H1 (cell line): ENCODE data around the gene RAD51B. TPM values are rescaled to one million over a fixed set of nuclear protein-coding genes. Genes with fewer than 3 reads are reported as not detected.
"Not testable (repeated sequence)": the region's sequence is repeated elsewhere in the genome, so short reads cannot be mapped to it uniquely, and the experiment has no call there.

Experiments
- CTCF ChIA-PET: fragments of 300-600 bp; sonication (Branson Sonifier 250); formaldehyde crosslinking; loops from one replicate; lab custom pipeline; 2021; ENCODE audit not compliant: partially characterized antibody; lab: Charles Lee
- POLR2A ChIA-PET: fragments of 300-600 bp; sonication (Branson Sonifier 250); formaldehyde crosslinking; loops from one replicate; lab custom pipeline; 2021; ENCODE audit warnings: inconsistent platforms; ENCODE audit not compliant: partially characterized antibody; lab: Charles Lee
- DNase-seq, 2 experiments: peaks; one replicate each; pipeline versions ENCODE4 v3.0.0 to v3.0.0-alpha.2; 2010 to 2022; ENCODE audit warnings: low spot score in 2 of 2, low read depth in 1 of 2, mixed read lengths in 1 of 2
- FAIRE-seq: peaks from 2 replicates; lab custom pipeline; 2011; peaks lifted over from hg19 to GRCh38; lab: Jason Lieb, UNC
- H2AFZ ChIP-seq: 2 replicates; pipeline ENCODE4 v1.8.1; 2012; ENCODE audit warnings: low read length, inconsistent platforms
- H2AK5ac ChIP-seq: 2 replicates; pipeline ENCODE4 v1.6.1; 2013; ENCODE audit warnings: low read depth, low read length
- H2BK120ac ChIP-seq: replicated peaks from 2 replicates; pipeline ENCODE3; 2013; ENCODE audit warnings: low read depth, low read length, inconsistent platforms
- H2BK12ac ChIP-seq: 2 replicates; pipeline ENCODE4 v1.6.1; 2013; ENCODE audit warnings: low read depth, low read length
- H2BK15ac ChIP-seq: 2 replicates; pipeline ENCODE4 v1.6.1; 2013; ENCODE audit warnings: low read length
- H2BK20ac ChIP-seq: 2 replicates; pipeline ENCODE4 v1.6.1; 2013; ENCODE audit warnings: low read length
- H2BK5ac ChIP-seq: 2 replicates; pipeline ENCODE4 v1.6.1; 2013; ENCODE audit warnings: low read depth, low read length
- H3K14ac ChIP-seq: 2 replicates; pipeline ENCODE4 v1.6.1; 2013; ENCODE audit warnings: inconsistent platforms; ENCODE audit not compliant: insufficient read length
- H3K18ac ChIP-seq: 2 replicates; pipeline ENCODE4 v1.6.1; 2013; ENCODE audit warnings: low read length; ENCODE audit errors: extremely low read depth
- H3K23ac ChIP-seq: 2 replicates; pipeline ENCODE4 v1.6.1; 2013; ENCODE audit warnings: inconsistent platforms; ENCODE audit not compliant: insufficient read length
- H3K23me2 ChIP-seq: 2 replicates; pipeline ENCODE4 v1.6.1; 2013; ENCODE audit warnings: low read depth, low read length
- H3K27ac ChIP-seq: 2 replicates; pipeline ENCODE4 v1.6.1; 2011; ENCODE audit warnings: low read depth, low read length, inconsistent platforms
- H3K27me3 ChIP-seq, 4 experiments: replicated peaks in 1 of 4; 1 replicate in 1 of 4; 2 replicates in 3 of 4; pipeline versions ENCODE4 v1.6.1 to v1.8.1; 2011 to 2013; ENCODE audit warnings: low read length in 3 of 4, mild to moderate bottlenecking in 3 of 4, inconsistent platforms in 2 of 4, mixed read lengths in 2 of 4, moderate library complexity in 1 of 4; ENCODE audit not compliant: control insufficient read depth in 3 of 4, insufficient read depth in 3 of 4; ENCODE audit errors: extremely low read depth in 1 of 4
- H3K36me3 ChIP-seq, 4 experiments: 2 replicates each; pipeline versions ENCODE4 v1.6.1 to v1.8.1; 2011 to 2013; ENCODE audit warnings: mild to moderate bottlenecking in 4 of 4, low read length in 3 of 4, moderate library complexity in 2 of 4, control low read depth in 1 of 4, inconsistent platforms in 1 of 4; ENCODE audit not compliant: insufficient read depth in 4 of 4, control insufficient read depth in 2 of 4
- H3K4ac ChIP-seq: replicated peaks from 2 replicates; pipeline ENCODE3; 2013; ENCODE audit warnings: low read length, low read depth, mixed read lengths, inconsistent platforms; ENCODE audit not compliant: insufficient read length
- H3K4me1 ChIP-seq, 4 experiments: replicated peaks in 1 of 4; 1 replicate in 1 of 4; 2 replicates in 3 of 4; pipeline versions ENCODE4 v1.6.1 to v1.8.1; 2011 to 2013; ENCODE audit warnings: low read length in 3 of 4, inconsistent platforms in 2 of 4, mixed read lengths in 1 of 4; ENCODE audit not compliant: insufficient read depth in 4 of 4, control insufficient read depth in 3 of 4
- H3K4me2 ChIP-seq, 2 experiments: 2 replicates each; pipeline versions ENCODE4 v1.6.1 to v1.8.1; 2011 to 2013; ENCODE audit warnings: low read depth in 2 of 2, low read length in 2 of 2, control low read depth in 1 of 2, inconsistent platforms in 1 of 2, mild to moderate bottlenecking in 1 of 2; ENCODE audit not compliant: insufficient read depth in 1 of 2
- H3K4me3 ChIP-seq, 4 experiments: fragments of 200-600, 300-600 bp in 1 of 4; sonication (generic), shearing (Covaris generic), sonication (Bioruptor Twin) in 1 of 4; 2 replicates each; pipeline versions ENCODE4 v1.5.1 to v1.8.1; 2011 to 2016; ENCODE audit warnings: low read length in 4 of 4, low read depth in 3 of 4, control low read depth in 2 of 4, inconsistent platforms in 2 of 4, mild to moderate bottlenecking in 2 of 4, mixed read lengths in 1 of 4, moderate library complexity in 1 of 4; ENCODE audit not compliant: insufficient read depth in 2 of 4; ENCODE audit errors: extremely low read depth in 1 of 4
- H3K56ac ChIP-seq: replicated peaks from 2 replicates; pipeline ENCODE3; 2013; ENCODE audit warnings: low read depth, mild to moderate bottlenecking, mixed read lengths, low read length, inconsistent platforms; ENCODE audit not compliant: insufficient read length
- H3K79me1 ChIP-seq: 2 replicates; pipeline ENCODE4 v1.6.1; 2013; ENCODE audit warnings: low read depth, low read length, control low read depth
- H3K79me2 ChIP-seq, 2 experiments: 2 replicates each; pipeline versions ENCODE4 v1.6.1 to v1.8.1; 2012 to 2013; ENCODE audit warnings: low read length in 2 of 2, mild to moderate bottlenecking in 2 of 2, inconsistent platforms in 1 of 2; ENCODE audit not compliant: insufficient read depth in 2 of 2, control insufficient read depth in 1 of 2
- H3K9ac ChIP-seq, 4 experiments: replicated peaks in 1 of 4; 1 replicate in 1 of 4; 2 replicates in 3 of 4; pipeline versions ENCODE4 v1.6.1 to v1.8.1; 2011 to 2013; ENCODE audit warnings: low read depth in 3 of 4, low read length in 3 of 4, control low read depth in 2 of 4, mild to moderate bottlenecking in 2 of 4, moderate library complexity in 2 of 4, inconsistent platforms in 1 of 4; ENCODE audit errors: extremely low read depth in 1 of 4
- H3K9me3 ChIP-seq, 2 experiments: 2 replicates each; pipeline versions ENCODE4 v1.6.1 to v1.8.1; 2012 to 2013; ENCODE audit warnings: mild to moderate bottlenecking in 2 of 2, moderate library complexity in 2 of 2, control low read depth in 1 of 2, inconsistent platforms in 1 of 2, low read depth in 1 of 2, low read length in 1 of 2, mixed read lengths in 1 of 2; ENCODE audit not compliant: insufficient read depth in 2 of 2
- H4K20me1 ChIP-seq, 2 experiments: replicated peaks in 1 of 2; 2 replicates each; pipeline versions ENCODE3 to v1.8.1; 2011 to 2013; ENCODE audit warnings: inconsistent platforms in 2 of 2, low read length in 2 of 2, mild to moderate bottlenecking in 1 of 2; ENCODE audit not compliant: insufficient read depth in 2 of 2, control insufficient read depth in 1 of 2
- H4K5ac ChIP-seq: 2 replicates; pipeline ENCODE4 v1.6.1; 2013; ENCODE audit warnings: low read length, low read depth, mixed read lengths, inconsistent platforms; ENCODE audit not compliant: insufficient read length
- H4K8ac ChIP-seq: 2 replicates; pipeline ENCODE4 v1.8.0; 2013; ENCODE audit warnings: mild to moderate bottlenecking, moderate library complexity, low read length, inconsistent platforms; ENCODE audit not compliant: insufficient read depth; ENCODE audit errors: extremely low read depth
- H4K91ac ChIP-seq: replicated peaks from 2 replicates; pipeline ENCODE3; 2013; ENCODE audit warnings: low read length, mixed read lengths, inconsistent platforms; ENCODE audit not compliant: insufficient read length
- WGBS, 2 experiments: shearing (Covaris generic) in 1 of 2; methylation state at CpG; one replicate each; pipeline versions ENCODE4 v1.1.6 to v1.1.7; 2013 to 2015; ENCODE audit warnings: low lambda C conversion rate in 2 of 2, mixed read lengths in 2 of 2, inconsistent platforms in 1 of 2, low coverage in 1 of 2, missing lambda C conversion rate in 1 of 2; ENCODE audit not compliant: insufficient replicate concordance in 2 of 2, insufficient coverage in 1 of 2, insufficient read length in 1 of 2; ENCODE audit errors: extremely low coverage in 1 of 2, missing lambda C conversion rate in 1 of 2; 5-methylcytosine and 5-hydroxymethylcytosine counted together
- polyA plus RNA-seq, 7 experiments: library from polyadenylated mRNA; depleted of rRNA in 3 of 7; stranded (reverse) in 5 of 7; unstranded in 2 of 7; fragments of >200 nt in 5 of 7; fragments of 200-250 nt in 2 of 7; gene quantifications; 1 replicate in 5 of 7; 2 replicates in 1 of 7; 4 replicates in 1 of 7; pipeline versions ENCODE4 v1.2.1 to v1.2.3, GENCODE V29; 2011 to 2013; ENCODE audit warnings: missing spikeins in 2 of 7, mixed read lengths in 2 of 7
- total RNA-seq: library from RNA; stranded (reverse); fragmentation: NEBNext Ultra II Directional; extraction: Animal tissue kit (Norgen Biotek cat#: 25700); gene quantifications from 2 replicates; pipeline ENCODE4 v1.2.1, GENCODE V29; 2021

The RAD51B gene
- total and polyA plus RNA-seq, 2 of the 8 experiments (the other 6 are each of a cell fraction or from before 2014, with no cell fraction given) = 3.9 to 14.9 TPM

DNA sequence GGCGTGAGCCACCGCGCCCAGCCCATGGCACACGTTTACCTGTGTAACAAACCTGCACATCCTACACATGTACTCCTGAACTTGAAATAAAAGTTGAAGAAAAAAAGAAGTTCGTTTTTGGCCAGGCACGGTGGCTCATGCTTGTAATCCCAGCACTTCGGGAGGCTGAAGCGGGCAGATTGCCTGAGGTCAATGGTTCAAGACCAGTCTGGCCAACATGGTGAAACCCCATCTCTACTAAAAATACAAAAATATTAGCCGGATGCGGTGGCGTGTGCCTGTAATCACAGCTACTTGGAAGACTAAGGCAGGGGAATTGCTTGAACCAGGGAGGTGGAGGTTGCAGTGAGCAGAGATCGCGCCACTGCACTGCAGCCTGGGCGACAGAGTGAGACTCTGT is 879.2 kb downstream of the RAD51B start:
- FAIRE-seq, H3K27ac ChIP-seq: not testable (repeated sequence)

More for the DNA sequence above, 879.2 kb downstream of the RAD51B start:
- H3K18ac ChIP-seq, H3K14ac ChIP-seq, DNase-seq, H3K23ac ChIP-seq, H2BK12ac ChIP-seq, H3K36me3 ChIP-seq, H3K27me3 ChIP-seq, H3K56ac ChIP-seq, H4K8ac ChIP-seq, H4K20me1 ChIP-seq, POLR2A ChIA-PET, H2BK120ac ChIP-seq, H3K79me1 ChIP-seq, H2BK15ac ChIP-seq, H3K23me2 ChIP-seq, H3K4ac ChIP-seq, H2AK5ac ChIP-seq, H4K5ac ChIP-seq, H3K9ac ChIP-seq, H3K4me1 ChIP-seq, H3K4me2 ChIP-seq, H4K91ac ChIP-seq, CTCF ChIA-PET, H2BK20ac ChIP-seq, H3K9me3 ChIP-seq, H2AFZ ChIP-seq, H3K4me3 ChIP-seq, H2BK5ac ChIP-seq, H3K79me2 ChIP-seq: not testable (repeated sequence)
- WGBS, 2 experiments = 90% methylated on average over 14 of the region's 14 CpGs; no CpG with 5 or more reads in 1 of the 2 experiments
